Endothelial cell of umbilical vein (primary cell): ENCODE results near the gene ATIC. TPM values are rescaled to one million over a fixed set of nuclear protein-coding genes. Genes with fewer than 3 reads are reported as not detected.
"Not testable (repeated sequence)": the region's sequence is repeated elsewhere in the genome, so short reads cannot be mapped to it uniquely, and the experiment has no call there.

Experiments
- BruUV-seq: library from RNA; stranded (reverse); fragments of 400-500 nt; replicated peaks from 2 replicates; lab custom pipeline; 2021; lab: Mats Ljungman, UMichigan
- CTCF ChIA-PET: fragments of 300-600, 350-600 bp; sonication (Branson Sonifier 250); formaldehyde crosslinking; loops from one replicate; lab custom pipeline; 2021; ENCODE audit warnings: antibody characterized with exemption, inconsistent platforms; lab: Charles Lee
- POLR2A ChIA-PET: fragments of 300-600, 350-600 bp; sonication (Branson Sonifier 250); formaldehyde crosslinking; loops from one replicate; lab custom pipeline; 2021; ENCODE audit warnings: antibody characterized with exemption, inconsistent platforms; lab: Charles Lee
- DNase-seq: peaks from one replicate; pipeline ENCODE4 v3.0.0-alpha.2; 2011; ENCODE audit warnings: low read depth, low spot score
- FAIRE-seq: peaks from 2 replicates; lab custom pipeline; 2011; peaks lifted over from hg19 to GRCh38; lab: Jason Lieb, UNC
- H2AFZ ChIP-seq: 2 replicates; pipeline ENCODE4 v1.6.0; 2012; ENCODE audit warnings: low read depth, low read length, control low read depth, inconsistent platforms
- H3K27ac ChIP-seq: 2 replicates; pipeline ENCODE4 v1.5.1; 2011; ENCODE audit warnings: low read depth, mild to moderate bottlenecking, control low read depth, low read length, moderate library complexity; ENCODE audit not compliant: insufficient read depth
- H3K27me3 ChIP-seq, 2 experiments: 2 replicates each; pipeline versions ENCODE4 v1.6.0 to v1.6.1; 2011; ENCODE audit warnings: low read length in 2 of 2, mixed read lengths in 1 of 2; ENCODE audit not compliant: control insufficient read depth in 2 of 2, insufficient read depth in 2 of 2
- H3K36me3 ChIP-seq, 2 experiments: 2 replicates in 1 of 2; 3 replicates in 1 of 2; pipeline ENCODE4 v1.5.1; 2011; ENCODE audit warnings: low read length in 2 of 2, mild to moderate bottlenecking in 1 of 2, moderate library complexity in 1 of 2; ENCODE audit not compliant: control insufficient read depth in 2 of 2, insufficient read depth in 2 of 2; ENCODE audit errors: extremely low read depth in 1 of 2
- H3K4me1 ChIP-seq: 3 replicates; pipeline ENCODE4 v1.5.1; 2011; ENCODE audit warnings: mild to moderate bottlenecking, low read length; ENCODE audit not compliant: control insufficient read depth, insufficient read depth; ENCODE audit errors: extremely low read depth
- H3K4me2 ChIP-seq: 2 replicates; pipeline ENCODE4 v1.6.1; 2011; ENCODE audit warnings: low read length, control low read depth, mixed read lengths; ENCODE audit not compliant: insufficient read depth
- H3K4me3 ChIP-seq, 3 experiments: fragments of 200-600 bp in 1 of 3; sonication (generic), shearing (Covaris generic) in 1 of 3; replicated peaks in 1 of 3; 2 replicates each; pipeline ENCODE4 v1.5.1; 2011 to 2016; ENCODE audit warnings: control low read depth in 3 of 3, low read length in 3 of 3, mild to moderate bottlenecking in 2 of 3, inconsistent platforms in 1 of 3, low read depth in 1 of 3, moderate library complexity in 1 of 3; ENCODE audit not compliant: insufficient read depth in 1 of 3
- H3K79me2 ChIP-seq: 2 replicates; pipeline ENCODE4 v1.6.0; 2012; ENCODE audit warnings: low read length, inconsistent platforms; ENCODE audit not compliant: control insufficient read depth, insufficient read depth
- H3K9ac ChIP-seq: replicated peaks from 2 replicates; pipeline ENCODE3; 2011; ENCODE audit warnings: low read length, control low read depth; ENCODE audit not compliant: insufficient read depth; ENCODE audit errors: extremely low read depth
- H3K9me1 ChIP-seq: replicated peaks from 3 replicates; pipeline ENCODE4 v1.6.0; 2011; ENCODE audit warnings: mild to moderate bottlenecking, low read length; ENCODE audit not compliant: control insufficient read depth, insufficient read depth; ENCODE audit errors: extremely low read depth
- H3K9me3 ChIP-seq: replicated peaks from 2 replicates; pipeline ENCODE4 v1.5.1; 2012; ENCODE audit warnings: low read length, inconsistent platforms; ENCODE audit not compliant: control insufficient read depth, insufficient read depth
- H4K20me1 ChIP-seq: replicated peaks from 2 replicates; pipeline ENCODE3; 2011; ENCODE audit warnings: mild to moderate bottlenecking, low read length; ENCODE audit not compliant: control insufficient read depth, insufficient read depth; ENCODE audit errors: extremely low read depth
- CTCF ChIP-seq, 2 donors: IDR thresholded peaks; 1 replicate in 1 of 2; 2 replicates in 1 of 2; pipeline ENCODE4 v1.5.1; 2011; ENCODE audit warnings: low read length in 2 of 2, mild to moderate bottlenecking in 2 of 2, moderate library complexity in 2 of 2, control low read depth in 1 of 2, inconsistent platforms in 1 of 2, low read depth in 1 of 2; ENCODE audit not compliant: insufficient read depth in 1 of 2; ENCODE audit errors: extremely low read depth in 1 of 2
- EZH2 ChIP-seq: IDR thresholded peaks from 2 replicates; pipeline ENCODE4 v1.6.1; 2012; ENCODE audit warnings: borderline replicate concordance, low read depth, mild to moderate bottlenecking, moderate library complexity, low read length, inconsistent platforms; ENCODE audit not compliant: severe bottlenecking
- FOS ChIP-seq: IDR thresholded peaks from 2 replicates; pipeline ENCODE4 v1.6.1; 2011; ENCODE audit warnings: mild to moderate bottlenecking, low read length, moderate library complexity, borderline replicate concordance; ENCODE audit not compliant: insufficient read depth
- GATA2 ChIP-seq: IDR thresholded peaks from 2 replicates; pipeline ENCODE4 v1.7.0; 2011; ENCODE audit warnings: low read depth, mild to moderate bottlenecking, moderate library complexity, mixed read lengths, low read length; ENCODE audit not compliant: insufficient read length, insufficient read depth
- JUN ChIP-seq: IDR thresholded peaks from 2 replicates; pipeline ENCODE4 v1.6.1; 2011; ENCODE audit warnings: borderline replicate concordance, low read depth; ENCODE audit not compliant: insufficient read length, insufficient read depth
- MAX ChIP-seq: IDR thresholded peaks from 2 replicates; pipeline ENCODE4 v1.6.1; 2011; ENCODE audit not compliant: insufficient read depth, insufficient read length
- MYC ChIP-seq: IDR thresholded peaks from one replicate; pipeline ENCODE4 v1.6.1; 2011; ENCODE audit warnings: mild to moderate bottlenecking, low read depth, low read length
- POLR2A ChIP-seq: IDR thresholded peaks from 2 replicates; pipeline ENCODE4 v1.6.1; 2012; ENCODE audit warnings: low read depth, mild to moderate bottlenecking, control low read depth, low read length
- POLR2AphosphoS5 ChIP-seq: IDR thresholded peaks from 2 replicates; pipeline ENCODE4 v1.6.1; 2012; ENCODE audit warnings: low read depth, mild to moderate bottlenecking, control low read depth, low read length, moderate library complexity; ENCODE audit not compliant: insufficient read depth
- dilution Hi-C: fragments of 300-500 bp; cut with MboI; formaldehyde crosslinking; loops from one replicate; pipeline ENCODE4 v1.15.0; 2019; ENCODE audit warnings: low sequenced_read_pairs; ENCODE audit not compliant: extremely low pct_ligation_motif_present
- intact Hi-C: fragments of 100-400 bp; cut with micrococcal nuclease; formaldehyde crosslinking; loops from one replicate; pipeline ENCODE4 v1.10.0; 2022
- polyA plus RNA-seq, 4 experiments: library from polyadenylated mRNA; depleted of rRNA in 3 of 4; stranded (reverse) in 3 of 4; unstranded in 1 of 4; fragments of >200 nt; gene quantifications; 2 replicates each; pipeline versions ENCODE4 v1.2.1 to v1.2.3, GENCODE V29; 2011 to 2012; ENCODE audit warnings: missing spikeins in 1 of 4
- total RNA-seq: library from RNA; stranded (reverse); gene quantifications from 2 replicates; pipeline ENCODE4 v1.2.3, GENCODE V29; 2021

ATIC gene
- total and polyA plus RNA-seq, 2 donors (not counting 3 experiments of a cell fraction or from before 2014, with no cell fraction given) = 29.5 to 80.2 TPM

GRCh38 chr2:215311259-215311624 lies 617 bp upstream of the ATIC start:
- Histone ChIP-seq H3K9ac (peak overlapping the region; percentile 87), H2AFZ (peak overlapping the region; percentile 67), H3K4me2 (peak overlapping the region; percentile 78), H3K4me1 (peaks cover 10% of the 10 kb centered on the region), H3K4me3 (peak overlapping the region; percentile 52 to 67 (median 67)), H3K27ac (peak overlapping the region; percentile 63)
- DNase-seq, H3K36me3 ChIP-seq, H3K9me1 ChIP-seq, FAIRE-seq, H4K20me1 ChIP-seq, H3K79me2 ChIP-seq, POLR2A ChIA-PET, dilution Hi-C loops, H3K9me3 ChIP-seq, H3K27me3 ChIP-seq, BruUV-seq: not testable (repeated sequence)
- intact Hi-C loops = loop anchor here (2.0 kb wide), 1 partner anchor 500 kb away; no protein-coding TSS in a partner anchor
- CTCF ChIA-PET = interaction anchor here (0.7 to 1.1 kb wide), 3 partner anchors 71 to 620 kb away, joined by 3 read pairs; no protein-coding TSS in a partner anchor

GRCh38 chr2:215313255-215313613 lies 1.4 kb downstream of the ATIC start:
- Histone ChIP-seq H3K79me2 (peaks cover 5% of the 10 kb centered on the region), H3K27ac (no peak overlapping the region), H2AFZ (no peak overlapping the region), H3K9me3 (no peaks in the 10 kb centered on the region), H3K27me3 (no peaks in the 10 kb centered on the region), H3K9ac (no peak overlapping the region), H3K9me1 (no peaks in the 10 kb centered on the region), H3K36me3 (no peaks in the 10 kb centered on the region), H3K4me1 (peaks cover 10% of the 10 kb centered on the region), H4K20me1 (no peaks in the 10 kb centered on the region), H3K4me3 (no peak overlapping the region), H3K4me2 (peak overlapping the region; percentile 78)
- CTCF ChIA-PET = no interaction called here
- TF ChIP-seq POLR2AphosphoS5 (no peak), JUN (no peak), GATA2 (no peak), MAX (no peak), CTCF (IDR thresholded peaks at IDR 0.05; ENCODE audit: extremely low read depth in 1 of 2, insufficient read depth in 1 of 2, low read depth in 1 of 2, low read length in 2 of 2) (no peak), MYC (no peak), POLR2A (no peak), FOS (no peak), EZH2 (no peak)
- no TSS peak for BruUV-seq
- no peak for DNase-seq
- POLR2A ChIA-PET = no interaction called here
- intact Hi-C loops (no loop called here), dilution Hi-C loops (no loop called here)
- FAIRE-seq = no peak
